HG03342 (cell line): ENCODE measurements around the gene LOXL1.

Experiments used
- ATAC-seq: cut with Tn5 transposase; IDR thresholded peaks from one replicate; pipeline ENCODE4 v1.9.1; 2021; ENCODE audit warnings: mild to moderate bottlenecking, moderate library complexity; ENCODE audit not compliant: unreplicated experiment

LOXL1 gene, protein sequence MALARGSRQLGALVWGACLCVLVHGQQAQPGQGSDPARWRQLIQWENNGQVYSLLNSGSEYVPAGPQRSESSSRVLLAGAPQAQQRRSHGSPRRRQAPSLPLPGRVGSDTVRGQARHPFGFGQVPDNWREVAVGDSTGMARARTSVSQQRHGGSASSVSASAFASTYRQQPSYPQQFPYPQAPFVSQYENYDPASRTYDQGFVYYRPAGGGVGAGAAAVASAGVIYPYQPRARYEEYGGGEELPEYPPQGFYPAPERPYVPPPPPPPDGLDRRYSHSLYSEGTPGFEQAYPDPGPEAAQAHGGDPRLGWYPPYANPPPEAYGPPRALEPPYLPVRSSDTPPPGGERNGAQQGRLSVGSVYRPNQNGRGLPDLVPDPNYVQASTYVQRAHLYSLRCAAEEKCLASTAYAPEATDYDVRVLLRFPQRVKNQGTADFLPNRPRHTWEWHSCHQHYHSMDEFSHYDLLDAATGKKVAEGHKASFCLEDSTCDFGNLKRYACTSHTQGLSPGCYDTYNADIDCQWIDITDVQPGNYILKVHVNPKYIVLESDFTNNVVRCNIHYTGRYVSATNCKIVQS

DNA sequence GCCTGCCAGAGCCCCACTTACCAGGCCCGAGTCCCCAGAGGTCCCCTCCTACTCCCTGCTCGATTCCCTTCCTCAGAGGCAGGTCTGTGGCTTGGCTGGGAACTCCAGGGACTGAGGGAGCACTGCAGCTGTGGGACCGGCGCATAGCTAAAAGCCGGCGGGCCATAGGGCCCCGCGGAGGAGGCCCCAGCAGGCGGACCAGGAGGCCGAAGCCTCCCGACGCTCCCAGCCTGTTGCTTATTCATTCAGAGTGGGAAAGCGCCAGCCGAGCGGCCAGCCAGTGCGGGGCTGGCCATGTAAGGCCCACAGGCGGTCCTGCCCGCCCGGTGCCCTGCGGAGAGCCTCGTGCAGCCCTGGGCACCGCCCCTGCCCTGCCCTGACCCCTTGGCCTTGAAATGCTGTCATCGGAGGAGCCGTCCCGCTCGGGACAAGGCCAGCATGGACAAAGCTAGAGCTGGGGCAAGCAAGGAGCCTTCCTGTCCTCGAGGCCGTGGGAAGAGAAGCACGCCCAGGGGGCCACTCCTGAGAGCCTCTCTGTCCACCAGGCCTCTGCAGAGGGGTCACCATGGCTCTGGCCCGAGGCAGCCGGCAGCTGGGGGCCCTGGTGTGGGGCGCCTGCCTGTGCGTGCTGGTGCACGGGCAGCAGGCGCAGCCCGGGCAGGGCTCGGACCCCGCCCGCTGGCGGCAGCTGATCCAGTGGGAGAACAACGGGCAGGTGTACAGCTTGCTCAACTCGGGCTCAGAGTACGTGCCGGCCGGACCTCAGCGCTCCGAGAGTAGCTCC, at the start of gene LOXL1:
TSS of gene LOXL1 (plus strand) at position 244 of the 784 bp plus-strand sequence. CDS start at position 566, 322 bp downstream.
- no peak for ATAC-seq

DNA sequence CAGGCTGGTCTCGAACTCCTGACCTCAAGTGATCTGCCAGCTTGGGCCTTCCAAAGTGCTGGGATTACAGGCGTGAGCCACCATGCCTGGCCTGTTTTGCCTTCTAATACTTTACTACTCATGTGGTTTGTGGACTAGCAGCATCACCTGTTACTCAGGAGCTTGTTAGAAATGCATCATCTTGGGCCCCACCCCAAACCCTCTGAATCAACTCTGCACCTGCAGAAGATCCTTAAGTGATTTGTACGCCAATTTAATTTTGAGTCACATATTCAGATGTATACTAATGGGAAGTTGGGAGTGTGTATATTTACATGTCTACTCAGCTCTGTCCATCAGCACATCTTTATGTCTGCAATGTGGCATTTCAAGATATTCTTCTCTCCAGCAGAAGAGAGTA, 46.8 kb upstream of the LOXL1 start:
- ATAC-seq: no peak

DNA sequence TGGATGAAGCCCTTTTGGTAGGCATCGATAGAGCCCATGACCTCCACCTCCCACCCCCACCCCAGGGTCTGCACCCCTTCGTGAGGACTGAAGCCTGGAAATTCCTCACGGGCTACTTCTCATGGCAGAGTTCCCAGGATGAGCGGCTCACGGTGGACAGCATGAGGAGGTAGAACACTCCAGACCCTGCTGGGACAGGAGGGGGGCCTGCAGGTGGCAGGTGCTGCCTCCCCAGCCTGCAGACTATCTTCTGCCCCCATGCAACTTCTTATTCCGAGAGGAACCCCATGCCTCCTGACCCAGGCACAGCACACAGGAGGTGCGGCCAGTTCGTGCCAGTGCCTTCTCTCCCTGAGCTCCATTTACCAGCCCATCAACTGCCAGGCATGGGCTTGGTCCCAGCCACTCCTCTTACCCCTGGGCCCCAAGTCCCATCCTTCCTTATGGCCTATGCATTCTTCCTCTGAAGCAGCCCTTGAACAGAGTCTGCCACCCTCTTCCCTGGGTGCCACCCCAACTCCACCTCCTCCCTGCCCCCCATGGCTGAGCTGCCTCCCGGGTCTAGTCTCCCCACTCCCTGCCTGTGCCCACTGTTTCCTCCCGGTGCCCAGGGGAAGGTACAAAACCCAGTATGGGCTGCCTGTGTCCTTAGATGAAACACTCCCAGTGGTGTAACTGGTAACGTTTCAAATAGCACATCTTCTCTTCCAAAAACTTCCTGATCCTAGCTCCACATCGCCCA, 44.5 kb upstream of the LOXL1 start:
- ATAC-seq: no peak

DNA sequence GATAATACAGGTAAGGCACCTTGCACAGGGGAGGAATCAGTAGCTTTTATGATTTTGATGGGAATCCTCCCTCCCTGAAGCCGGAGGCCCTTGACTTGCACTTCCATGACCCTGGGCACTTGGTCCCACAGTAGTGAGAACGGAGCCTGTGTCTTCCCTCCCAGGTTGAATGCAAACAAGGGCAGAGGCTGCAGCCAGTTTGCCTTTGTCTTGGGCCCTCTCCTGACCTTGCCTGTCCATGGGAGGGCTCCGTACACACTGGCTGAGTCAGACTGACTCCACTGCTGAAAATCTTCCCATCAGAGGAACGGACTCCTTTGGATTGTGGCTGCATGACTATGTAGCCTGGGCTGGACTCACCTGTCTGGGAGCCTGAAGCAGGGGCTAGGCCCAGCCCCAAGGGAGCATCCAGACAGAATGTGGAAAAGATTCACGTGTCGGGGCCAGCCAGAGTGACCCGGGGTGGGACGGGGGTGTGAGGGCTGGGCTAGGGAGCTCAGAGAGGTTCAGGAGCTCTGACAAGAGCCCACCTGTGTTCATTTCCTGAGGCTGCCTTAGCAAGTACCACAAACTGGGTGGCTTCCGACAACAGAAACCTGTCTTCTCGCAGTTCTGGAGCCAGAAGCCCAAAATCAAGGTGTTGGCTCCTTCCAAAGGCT, 43.4 kb upstream of the LOXL1 start:
- ATAC-seq: no peak

DNA sequence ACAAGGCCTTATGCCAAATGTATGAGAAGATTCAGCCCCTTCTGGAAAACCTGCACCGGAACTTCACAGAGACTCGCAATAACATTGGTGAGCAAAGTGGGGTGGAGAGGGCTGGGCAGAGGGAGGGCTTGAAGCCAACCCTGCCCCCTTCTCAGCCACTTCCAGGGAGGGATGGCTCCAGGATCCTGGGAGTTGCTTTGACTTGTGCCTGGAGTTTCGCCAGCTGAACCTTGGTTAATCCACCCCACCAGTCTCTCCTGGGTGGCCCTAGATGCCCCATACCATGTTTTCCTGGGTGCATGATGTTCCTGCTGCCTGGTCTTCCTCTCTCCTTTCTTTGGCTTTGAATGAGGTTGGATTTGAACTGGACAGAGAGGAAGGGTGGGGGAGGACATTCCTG, 42.1 kb upstream of the LOXL1 start:
- ATAC-seq: no peak

DNA sequence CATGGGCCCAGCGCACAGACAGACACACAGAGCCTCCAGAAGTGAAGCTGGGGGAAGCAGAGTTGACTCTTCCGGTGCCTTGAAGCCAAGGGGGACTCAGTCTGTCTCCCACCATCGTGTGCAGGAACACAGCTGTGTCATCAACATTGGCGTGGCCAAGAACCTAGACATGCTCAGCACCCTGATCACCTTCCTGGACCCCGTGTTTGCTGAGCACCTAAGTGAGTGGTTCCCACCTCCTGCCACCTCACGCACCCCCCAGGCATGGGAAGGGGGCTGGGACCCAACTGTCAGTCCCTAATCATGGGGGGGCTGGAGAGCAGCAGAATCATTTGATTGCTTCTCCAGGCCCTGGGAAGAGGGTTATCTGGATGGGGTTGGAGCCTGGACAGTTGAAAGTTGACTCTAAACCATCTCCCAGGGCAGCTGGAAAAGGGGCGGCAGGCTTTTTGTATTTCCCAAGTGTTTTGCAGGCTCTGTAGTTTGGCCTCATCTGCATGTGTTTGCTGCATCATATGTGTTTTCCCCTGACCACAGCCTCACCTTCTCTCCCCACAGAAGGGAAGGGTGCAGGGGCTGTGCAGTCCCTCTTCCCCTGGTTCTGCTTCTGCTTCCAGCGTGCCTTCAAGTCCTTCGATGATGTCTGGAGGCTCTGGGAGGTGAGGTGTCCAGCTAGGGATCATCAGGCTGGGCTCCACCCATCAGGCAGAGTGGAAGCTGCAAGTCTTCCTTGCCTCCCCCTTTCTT, 40.1 kb upstream of the LOXL1 start:
- no peak for ATAC-seq

DNA sequence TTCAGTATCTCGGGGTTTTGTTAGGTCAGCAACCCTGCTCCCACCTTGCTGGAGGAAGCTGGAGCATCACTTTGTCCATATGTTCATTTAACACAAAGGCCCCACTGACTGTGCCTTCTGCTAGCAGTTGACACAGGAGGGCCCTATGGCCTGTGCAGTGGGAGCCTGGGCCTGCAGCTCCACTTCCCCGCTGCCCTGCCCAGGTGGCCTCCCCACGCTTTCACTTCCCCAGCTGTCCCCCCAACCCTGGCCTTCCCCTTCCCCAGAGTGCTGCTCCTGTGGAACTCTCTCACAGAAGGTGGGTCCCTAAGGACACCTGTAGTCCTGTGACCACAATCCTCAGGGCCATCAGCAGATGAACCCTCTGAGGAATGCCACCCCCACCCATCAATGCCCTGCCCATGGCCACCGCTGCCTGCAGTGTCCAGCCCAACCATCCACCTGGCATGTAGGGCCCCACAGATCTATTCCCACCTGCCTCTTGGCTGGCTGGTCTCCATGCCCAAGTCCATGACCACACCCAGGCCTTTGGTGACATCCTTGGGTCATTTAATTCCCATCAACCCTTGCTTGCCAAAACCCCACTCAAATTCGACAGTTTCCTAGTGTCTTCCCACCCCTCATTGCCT, 39.4 kb upstream of the LOXL1 start:
- no peak for ATAC-seq

DNA sequence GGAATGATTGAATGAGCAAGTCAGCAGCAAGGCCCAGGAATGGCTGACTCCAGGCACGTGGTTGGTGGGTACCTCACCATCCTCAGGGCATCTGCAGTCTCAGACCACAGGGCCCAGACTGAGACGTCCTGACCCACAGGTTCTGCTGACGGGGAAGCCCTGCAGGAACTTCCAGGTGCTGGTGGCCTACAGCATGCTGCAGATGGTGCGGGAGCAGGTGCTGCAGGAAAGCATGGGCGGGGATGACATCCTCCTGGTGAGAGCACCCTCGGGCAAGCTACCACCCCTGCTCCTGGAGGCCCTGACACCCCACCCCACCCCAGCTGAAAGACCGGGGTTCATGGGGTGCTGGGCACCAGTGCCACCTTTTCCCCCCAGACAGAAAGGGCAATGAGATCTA, 38.8 kb upstream of the LOXL1 start:
- no peak for ATAC-seq

DNA sequence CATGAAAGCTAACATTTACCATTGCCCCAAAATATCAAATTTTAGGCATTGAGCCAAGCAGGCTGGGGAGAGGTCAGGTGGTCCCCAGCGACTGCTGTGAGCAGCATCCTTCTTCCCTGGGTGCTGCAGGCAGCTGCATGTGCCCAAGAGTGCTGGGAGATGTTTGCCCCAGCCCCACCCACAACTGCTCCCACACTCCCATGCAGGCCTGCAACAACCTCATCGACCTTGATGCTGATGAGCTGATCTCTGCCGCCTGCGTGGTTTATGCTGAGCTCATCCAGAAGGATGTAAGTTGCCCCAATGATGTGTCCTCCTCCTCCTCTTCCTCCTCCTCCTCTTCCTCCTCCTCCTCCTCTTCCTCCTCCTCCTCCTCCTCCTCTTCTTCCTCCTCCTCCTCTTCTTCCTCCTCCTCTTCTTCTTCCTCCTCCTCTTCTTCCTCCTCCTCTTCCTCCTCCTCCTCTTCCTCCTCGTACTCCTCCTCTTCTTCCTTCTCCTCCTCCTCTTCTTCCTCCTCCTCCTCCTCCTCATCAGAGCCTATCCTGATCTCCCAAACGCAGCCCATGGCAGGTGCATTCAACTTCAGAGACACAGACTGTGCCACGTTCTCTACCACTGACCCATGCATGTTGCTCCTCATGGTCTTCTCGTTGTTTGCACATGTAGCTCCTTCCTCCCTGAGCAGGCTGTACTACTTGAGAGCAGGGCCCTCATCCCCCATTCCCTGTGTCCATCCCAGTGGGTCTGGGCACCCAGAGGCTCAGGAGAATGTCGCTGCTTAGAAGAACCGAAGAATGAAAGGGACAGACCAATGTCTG, 37.8 kb upstream of the LOXL1 start:
- ATAC-seq: no peak

DNA sequence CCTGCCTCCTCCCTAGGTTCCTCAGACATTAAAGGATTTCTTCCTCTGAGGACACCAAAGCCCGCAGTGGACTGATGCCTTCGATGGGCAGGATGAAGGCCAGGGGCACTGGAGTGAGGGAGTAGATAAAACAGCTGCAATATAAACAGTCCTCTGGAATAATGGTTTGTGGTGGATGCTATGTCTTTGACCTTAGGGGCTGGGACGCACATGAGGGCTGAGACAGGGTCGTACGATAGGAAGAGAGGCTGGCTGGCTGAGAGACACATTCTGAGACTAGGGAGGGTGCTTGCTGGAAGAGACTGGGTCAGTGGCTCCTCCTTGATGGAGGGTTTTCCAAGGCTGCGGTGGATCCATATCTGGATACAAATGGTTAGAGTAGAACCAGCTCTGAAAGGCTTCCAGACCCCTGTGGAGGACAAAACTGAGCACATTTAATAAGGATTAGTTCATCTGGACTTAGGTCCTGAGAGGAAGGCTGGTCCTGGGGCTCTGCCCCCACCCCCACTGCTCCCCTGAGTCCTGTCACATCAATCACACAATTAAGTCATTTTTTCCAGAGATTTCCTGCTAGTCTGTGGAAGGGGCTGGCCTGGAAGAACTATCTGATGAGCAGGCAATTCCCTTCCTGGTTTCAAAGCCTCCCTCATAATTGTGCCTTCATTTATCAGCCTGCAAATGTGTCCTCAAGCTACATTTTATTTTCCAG, 37.1 kb upstream of the LOXL1 start:
- no peak for ATAC-seq

DNA sequence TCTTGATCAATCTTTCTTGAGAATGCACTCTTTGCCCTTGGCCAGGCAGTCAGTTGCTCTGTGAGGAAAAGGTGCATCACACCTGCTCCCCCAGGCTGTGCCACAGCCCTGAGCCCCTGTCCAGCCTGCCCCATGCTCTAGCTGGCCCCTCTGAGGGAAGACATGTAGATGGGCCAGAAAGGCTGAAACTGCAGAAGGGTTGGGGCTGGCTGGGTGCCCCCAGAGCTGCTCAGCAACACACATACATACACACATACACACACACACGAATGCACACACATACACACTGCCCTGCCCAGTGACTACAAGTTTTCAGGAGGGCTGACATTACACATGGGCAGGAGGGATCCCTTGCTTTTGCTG, 36.5 kb upstream of the LOXL1 start:
- ATAC-seq: no peak

DNA sequence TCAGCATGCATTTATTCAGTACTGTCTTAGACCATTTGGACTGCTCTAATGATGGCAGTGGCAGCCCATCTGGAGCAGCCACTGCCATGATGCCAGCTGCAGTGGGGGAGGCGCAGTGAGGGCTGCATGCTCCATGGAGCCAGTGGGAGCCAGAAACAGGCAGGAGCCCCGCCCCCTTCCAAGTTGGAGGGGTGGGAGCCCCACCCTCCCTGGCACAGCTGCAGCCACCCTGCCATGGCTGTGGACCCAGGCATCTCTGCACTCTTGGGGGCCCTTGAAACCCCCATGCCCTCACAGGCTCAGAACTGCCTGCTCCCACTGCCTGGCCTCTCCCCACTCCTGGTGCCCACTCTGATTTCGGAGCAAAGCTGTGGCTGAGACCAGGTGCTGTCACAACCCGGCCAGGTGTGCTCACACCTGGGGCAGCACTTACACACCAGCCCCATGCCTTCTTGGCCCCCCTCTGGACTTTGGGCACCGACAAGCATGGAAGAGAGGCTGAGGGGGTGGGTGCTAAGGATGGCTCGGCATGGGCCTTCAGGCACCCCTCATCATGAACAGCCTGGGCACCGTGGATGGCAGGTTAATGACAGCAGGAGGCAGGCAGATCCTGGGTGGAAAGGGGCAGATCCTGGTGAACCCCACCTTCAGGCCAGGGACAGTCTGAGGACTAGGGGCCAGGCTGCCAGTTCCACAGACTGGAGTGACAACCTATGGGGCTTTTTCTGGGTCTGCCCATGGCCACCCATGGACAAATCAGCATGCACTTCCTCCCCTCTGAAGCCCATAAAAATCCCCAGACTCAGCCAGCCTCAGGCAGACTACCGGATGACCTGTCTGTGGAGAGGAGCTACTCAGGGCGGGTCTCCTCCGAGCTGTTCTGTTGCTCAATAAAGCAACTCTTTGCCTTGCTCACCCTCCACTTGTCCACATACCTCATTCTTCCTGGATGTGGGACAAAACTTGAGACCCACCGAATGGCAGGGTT, 34.6 kb upstream of the LOXL1 start:
- ATAC-seq: no peak

DNA sequence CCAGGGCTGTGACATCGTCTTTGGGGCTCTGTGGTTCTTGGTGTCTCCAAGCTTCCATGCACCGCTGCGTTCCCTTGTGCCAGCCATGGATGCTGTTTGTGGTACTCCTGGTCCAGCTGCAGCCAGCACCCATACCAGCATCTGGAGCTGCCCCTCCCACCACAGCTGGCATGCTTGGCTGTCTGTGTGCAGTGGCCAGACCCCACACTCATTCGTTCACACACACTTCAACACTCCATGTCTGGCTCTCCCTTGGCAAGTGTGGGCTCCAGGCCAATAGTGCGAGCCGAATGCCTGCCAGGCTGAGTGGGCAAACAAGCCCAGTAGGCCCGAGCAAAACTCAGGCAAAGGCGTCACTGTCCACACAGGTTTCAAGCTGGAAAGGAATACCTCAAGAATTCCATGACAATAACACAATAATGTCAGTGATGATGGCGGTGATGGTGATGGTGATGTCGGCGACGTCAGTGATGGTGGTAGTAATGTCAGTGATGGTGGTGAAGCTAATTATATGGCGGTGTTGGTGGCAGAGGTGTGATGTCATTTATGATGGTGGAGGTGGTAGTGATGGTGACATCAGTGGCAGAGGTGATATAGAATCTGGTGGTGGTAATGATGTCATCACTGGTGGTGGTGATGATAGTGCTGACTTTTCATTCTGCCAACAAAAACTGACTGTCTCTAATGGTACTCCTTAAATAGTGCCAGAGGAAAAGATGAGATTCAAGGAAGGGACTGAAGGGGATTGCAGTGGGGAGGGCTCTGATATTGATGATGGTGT, 33.6 kb upstream of the LOXL1 start:
- ATAC-seq: no peak

DNA sequence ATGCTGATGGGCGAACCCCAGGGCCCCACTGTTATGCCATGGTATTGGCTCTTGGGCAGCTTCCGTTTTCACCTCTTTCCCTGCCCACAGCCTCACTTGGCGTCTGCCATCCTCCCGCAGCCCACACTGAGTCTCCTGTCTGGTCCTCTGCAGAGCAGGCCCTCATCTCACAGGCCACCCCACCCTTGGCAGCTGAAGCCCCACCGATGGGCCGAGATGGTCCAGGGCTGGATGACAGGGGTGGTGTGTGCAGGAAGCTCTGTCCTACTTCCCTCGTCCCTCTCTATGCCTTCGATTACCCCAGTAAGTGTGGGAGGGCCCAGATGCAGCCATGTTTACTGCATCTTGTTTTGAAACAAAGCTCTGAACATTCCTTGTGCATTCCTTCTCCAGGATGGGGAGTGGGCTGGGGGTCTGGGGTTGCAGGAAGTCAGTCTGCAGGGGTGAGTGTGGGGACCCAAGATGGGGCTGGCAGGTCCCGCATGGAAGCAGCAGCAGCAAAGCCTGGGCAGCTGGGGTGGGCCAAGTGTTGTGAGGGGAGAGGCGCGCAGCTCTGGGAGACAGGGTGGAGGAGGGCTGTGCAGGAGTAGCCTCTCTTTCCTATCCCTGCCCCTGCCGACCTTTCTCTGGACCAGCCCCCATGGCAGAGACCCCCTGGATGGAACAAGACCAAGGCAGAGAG, 32.0 kb upstream of the LOXL1 start:
- no peak for ATAC-seq

DNA sequence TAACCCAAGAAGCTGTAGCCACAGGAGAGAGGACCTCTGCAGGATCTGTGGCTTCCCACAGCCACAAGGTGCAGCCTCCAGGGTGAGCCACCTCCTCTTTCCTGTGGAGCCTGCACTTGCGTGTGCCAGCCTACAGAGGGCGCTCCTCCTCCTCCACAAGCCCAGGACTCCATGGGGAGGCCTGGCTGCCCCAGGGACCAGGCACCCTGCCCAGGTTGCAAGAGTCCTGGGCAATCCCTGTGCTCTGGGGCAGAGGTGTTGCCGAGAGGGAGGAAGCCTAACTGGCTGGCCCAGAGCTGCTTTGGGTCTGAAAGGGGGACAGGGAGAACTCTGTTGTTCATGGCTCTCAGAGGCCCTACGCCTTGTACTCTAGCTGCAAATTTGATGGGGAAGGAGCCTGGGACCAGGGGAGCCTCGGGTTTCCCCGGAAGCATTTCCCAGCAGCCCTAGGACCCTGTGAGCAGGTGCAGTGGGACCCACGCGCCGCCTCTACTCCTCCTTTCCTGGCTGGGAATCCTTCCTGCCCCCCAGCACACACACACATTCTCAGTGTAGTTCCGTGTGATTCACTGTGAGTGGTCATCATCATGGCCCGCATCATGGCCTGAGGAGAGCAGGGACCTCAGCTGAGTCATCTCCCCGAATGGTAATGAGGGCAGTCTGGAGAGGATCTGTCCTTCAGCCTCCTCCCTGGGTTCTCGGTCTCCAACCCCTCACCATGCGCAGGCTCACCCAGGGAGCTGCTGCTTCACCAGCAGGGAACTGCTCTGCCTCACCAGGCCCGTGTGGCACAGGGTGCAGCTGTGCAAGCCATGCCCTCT, 28.6 kb upstream of the LOXL1 start:
- no peak for ATAC-seq
